OCI-LY7 (cell line): Measurements from ENCODE around the gene ID2.

Experiments used
- EZH2phosphoT487 ChIP-seq: fragments of 200-600 bp; sonication (generic); IDR thresholded peaks from 2 replicates; pipeline ENCODE4 v1.6.1; 2018; ENCODE audit warnings: low read depth, borderline replicate concordance, mild to moderate bottlenecking, mixed run types, antibody characterized with exemption, low read length, moderate library complexity, mixed read lengths
- TF ChIP-seq, protein P1 (sequence below): fragments of 200-600 bp; sonication (generic); conservative IDR thresholded peaks from 2 replicates; pipeline ENCODE4 v1.5.1; 2014; ENCODE audit warnings: mild to moderate bottlenecking, antibody characterized with exemption, low read length, moderate library complexity, mixed read lengths

GRCh38 chr2:8640498-8640897 is 41.4 kb upstream of the ID2 start:
- TF ChIP-seq, protein P1, sequence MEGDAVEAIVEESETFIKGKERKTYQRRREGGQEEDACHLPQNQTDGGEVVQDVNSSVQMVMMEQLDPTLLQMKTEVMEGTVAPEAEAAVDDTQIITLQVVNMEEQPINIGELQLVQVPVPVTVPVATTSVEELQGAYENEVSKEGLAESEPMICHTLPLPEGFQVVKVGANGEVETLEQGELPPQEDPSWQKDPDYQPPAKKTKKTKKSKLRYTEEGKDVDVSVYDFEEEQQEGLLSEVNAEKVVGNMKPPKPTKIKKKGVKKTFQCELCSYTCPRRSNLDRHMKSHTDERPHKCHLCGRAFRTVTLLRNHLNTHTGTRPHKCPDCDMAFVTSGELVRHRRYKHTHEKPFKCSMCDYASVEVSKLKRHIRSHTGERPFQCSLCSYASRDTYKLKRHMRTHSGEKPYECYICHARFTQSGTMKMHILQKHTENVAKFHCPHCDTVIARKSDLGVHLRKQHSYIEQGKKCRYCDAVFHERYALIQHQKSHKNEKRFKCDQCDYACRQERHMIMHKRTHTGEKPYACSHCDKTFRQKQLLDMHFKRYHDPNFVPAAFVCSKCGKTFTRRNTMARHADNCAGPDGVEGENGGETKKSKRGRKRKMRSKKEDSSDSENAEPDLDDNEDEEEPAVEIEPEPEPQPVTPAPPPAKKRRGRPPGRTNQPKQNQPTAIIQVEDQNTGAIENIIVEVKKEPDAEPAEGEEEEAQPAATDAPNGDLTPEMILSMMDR: no peak
- no peak for TF ChIP-seq EZH2phosphoT487
